OCI-LY7 (cell line): ENCODE data around the gene FFAR4. TPM values are rescaled to one million over a fixed set of nuclear protein-coding genes. Genes with fewer than 3 reads are reported as not detected.

Experiments
- BruUV-seq: library from RNA; stranded (reverse); fragments of 400-500 nt; replicated peaks from 2 replicates; lab custom pipeline; 2021; lab: Mats Ljungman, UMichigan
- CTCF ChIA-PET: fragments of 300-600 bp; sonication (Branson Sonifier 250); formaldehyde crosslinking; loops from one replicate; lab custom pipeline; 2022; ENCODE audit warnings: antibody characterized with exemption; ENCODE audit not compliant: unreplicated experiment; lab: Charles Lee
- POLR2A ChIA-PET: fragments of 300-600 bp; sonication (Branson Sonifier 250); formaldehyde crosslinking; loops from one replicate; lab custom pipeline; 2022; ENCODE audit warnings: antibody characterized with exemption; lab: Charles Lee
- DNase-seq: peaks from one replicate; pipeline ENCODE4 v3.0.0-alpha.2; 2015; ENCODE audit warnings: low spot score
- H2AFZ ChIP-seq: fragments of 200-600 bp; sonication (generic), shearing (Covaris generic); 2 replicates; pipeline ENCODE4 v1.6.1; 2014; ENCODE audit warnings: mild to moderate bottlenecking, antibody characterized with exemption, low read length, moderate library complexity
- H3K27ac ChIP-seq: fragments of 200-600 bp; sonication (generic); 2 replicates; pipeline ENCODE4 v1.5.1; 2014; ENCODE audit warnings: mixed run types, low read depth, mild to moderate bottlenecking, moderate library complexity, low read length, inconsistent platforms; ENCODE audit not compliant: poor library complexity, severe bottlenecking
- H3K36me3 ChIP-seq: fragments of 200-600 bp; sonication (generic); 2 replicates; pipeline ENCODE4 v1.6.1; 2014; ENCODE audit warnings: mild to moderate bottlenecking, antibody characterized with exemption, low read length, moderate library complexity, mixed read lengths; ENCODE audit not compliant: insufficient read depth
- H3K4me1 ChIP-seq: fragments of 200-600 bp; sonication (generic); 2 replicates; pipeline ENCODE4 v1.5.1; 2014; ENCODE audit warnings: mild to moderate bottlenecking, low read length; ENCODE audit not compliant: insufficient read depth, poor library complexity, severe bottlenecking
- H3K4me2 ChIP-seq: fragments of 200-600 bp; sonication (generic); 2 replicates; pipeline ENCODE4 v1.6.1; 2014; ENCODE audit warnings: mild to moderate bottlenecking, low read length
- H3K4me3 ChIP-seq: fragments of 200-600 bp; sonication (generic); 2 replicates; pipeline ENCODE4 v1.5.1; 2014; ENCODE audit warnings: mild to moderate bottlenecking, low read depth, low read length; ENCODE audit not compliant: poor library complexity, severe bottlenecking
- H3K79me2 ChIP-seq: fragments of 200-600 bp; sonication (generic); 2 replicates; pipeline ENCODE4 v1.6.1; 2016; ENCODE audit warnings: low read depth, mild to moderate bottlenecking, low read length, moderate library complexity, mixed read lengths; ENCODE audit not compliant: insufficient read depth
- H3K9me2 ChIP-seq: fragments of 200-600 bp; sonication (generic); 2 replicates; pipeline ENCODE4 v1.6.1; 2016; ENCODE audit warnings: mild to moderate bottlenecking, low read length, mixed read lengths; ENCODE audit not compliant: insufficient read depth
- H3K9me3 ChIP-seq: fragments of 200-600 bp; sonication (generic); 2 replicates; pipeline ENCODE4 v1.6.1; 2014; ENCODE audit warnings: mild to moderate bottlenecking, mixed run types, low read length, mixed read lengths
- H4K20me1 ChIP-seq: fragments of 200-600 bp; sonication (generic); 2 replicates; pipeline ENCODE4 v1.6.1; 2014; ENCODE audit warnings: mild to moderate bottlenecking, antibody characterized with exemption, low read length, moderate library complexity, mixed read lengths; ENCODE audit not compliant: insufficient read depth
- CTCF ChIP-seq: fragments of 200-600 bp; sonication (generic); conservative IDR thresholded peaks from 2 replicates; pipeline ENCODE4 v1.5.1; 2014; ENCODE audit warnings: mild to moderate bottlenecking, antibody characterized with exemption, low read length, moderate library complexity, mixed read lengths
- EZH2phosphoT487 ChIP-seq: fragments of 200-600 bp; sonication (generic); IDR thresholded peaks from 2 replicates; pipeline ENCODE4 v1.6.1; 2018; ENCODE audit warnings: low read depth, borderline replicate concordance, mild to moderate bottlenecking, mixed run types, antibody characterized with exemption, low read length, moderate library complexity, mixed read lengths
- intact Hi-C: fragments of 100-400 bp; cut with micrococcal nuclease; formaldehyde crosslinking; loops from one replicate; pipeline ENCODE4 v1.10.0; 2022; ENCODE audit not compliant: unreplicated experiment
- total RNA-seq, 2 experiments: library from RNA; depleted of rRNA in 1 of 2; stranded (reverse); fragments of >200 nt in 1 of 2; shearing (Covaris generic) in 1 of 2; gene quantifications; 2 replicates each; pipeline ENCODE4 v1.2.3, GENCODE V29; 2014 to 2022

Gene FFAR4
- total RNA-seq, 2 experiments from 2014 or later: not detected

GRCh38 chr10:93601146-93601773 is 34.8 kb downstream of the FFAR4 start, which contains the start of gene RBP4:
Gene RBP4 (minus strand): TSS chr10:93601235. CDS start chr10:93601028, 207 bp downstream.
- no peak for DNase-seq
- H3K4me2 ChIP-seq: no peak within 1 kb of the TSS
- no peak within 1 kb of the TSS for H2AFZ ChIP-seq

GRCh38 chr10:93601774-93602162 is 35.3 kb downstream of the FFAR4 start:
- Histone ChIP-seq H4K20me1 (no peaks in the 10 kb centered on the region), H3K4me1 (peaks cover 12% of the 10 kb centered on the region), H3K9me2 (no peaks in the 10 kb centered on the region), H3K9me3 (no peaks in the 10 kb centered on the region), H2AFZ (no peak overlapping the region), H3K79me2 (no peaks in the 10 kb centered on the region), H3K27ac (no peak overlapping the region), H3K4me2 (no peak overlapping the region), H3K36me3 (no peaks in the 10 kb centered on the region), H3K4me3 (no peak overlapping the region)
- no TSS peak for BruUV-seq
- no peak for DNase-seq
- ChIA-PET CTCF (no interaction called here), POLR2A (no interaction called here)
- intact Hi-C loops: no loop called here
- no peak for TF ChIP-seq EZH2phosphoT487
- no peak for TF ChIP-seq CTCF

More at GRCh38 chr10:93601146-93601773, 34.8 kb downstream of the FFAR4 start, which contains the start of gene RBP4:
- no peaks in the 10 kb centered on the region for H3K36me3 ChIP-seq
- H3K9me2 ChIP-seq: no peaks in the 10 kb centered on the region
- no TSS peak for BruUV-seq
- no peaks in the 10 kb centered on the region for H4K20me1 ChIP-seq
- POLR2A ChIA-PET: no interaction called here
- CTCF ChIA-PET: no interaction called here
- peaks cover 17% of the 10 kb centered on the region for H3K4me1 ChIP-seq
- TF ChIP-seq CTCF (no peak), EZH2phosphoT487 (no peak)
- no peak within 1 kb of the TSS for H3K4me3 ChIP-seq
- no peaks in the 10 kb centered on the region for H3K9me3 ChIP-seq
- intact Hi-C loops: no loop called here
- H3K79me2 ChIP-seq: no peaks in the 10 kb centered on the region
- no peak within 1 kb of the TSS for H3K27ac ChIP-seq

GRCh38 chr10:93603023-93603422 is 36.6 kb downstream of the FFAR4 start:
- no peaks in the 10 kb centered on the region for H3K36me3 ChIP-seq
- H3K9me3 ChIP-seq: no peaks in the 10 kb centered on the region
- H3K27ac ChIP-seq: no peak overlapping the region
- intact Hi-C loops: no loop called here
- BruUV-seq: no TSS peak
- peaks cover 10% of the 10 kb centered on the region for H3K4me1 ChIP-seq
- H3K4me2 ChIP-seq: no peak overlapping the region
- H3K4me3 ChIP-seq: no peak overlapping the region
- ChIA-PET CTCF (no interaction called here), POLR2A (no interaction called here)
- DNase-seq: no peak
- no peaks in the 10 kb centered on the region for H3K9me2 ChIP-seq
- no peak overlapping the region for H2AFZ ChIP-seq
- H4K20me1 ChIP-seq: no peaks in the 10 kb centered on the region
- TF ChIP-seq EZH2phosphoT487 (no peak), CTCF (no peak)
- H3K79me2 ChIP-seq: no peaks in the 10 kb centered on the region
